Astrocyte (in vitro differentiated cells and primary cell): Measurements from ENCODE around the gene C13orf42.

Experiments used
- EZH2 ChIP-seq: IDR thresholded peaks from 2 replicates; pipeline ENCODE4 v1.6.1; 2012; ENCODE audit warnings: mild to moderate bottlenecking, low read length, inconsistent platforms; ENCODE audit not compliant: insufficient read depth
- TF ChIP-seq, protein P1 (sequence below): IDR thresholded peaks from 2 replicates; pipeline ENCODE4 v1.5.1; 2011; ENCODE audit warnings: low read depth, mild to moderate bottlenecking, inconsistent platforms, low read length, moderate library complexity; ENCODE audit not compliant: insufficient read depth

DNA sequence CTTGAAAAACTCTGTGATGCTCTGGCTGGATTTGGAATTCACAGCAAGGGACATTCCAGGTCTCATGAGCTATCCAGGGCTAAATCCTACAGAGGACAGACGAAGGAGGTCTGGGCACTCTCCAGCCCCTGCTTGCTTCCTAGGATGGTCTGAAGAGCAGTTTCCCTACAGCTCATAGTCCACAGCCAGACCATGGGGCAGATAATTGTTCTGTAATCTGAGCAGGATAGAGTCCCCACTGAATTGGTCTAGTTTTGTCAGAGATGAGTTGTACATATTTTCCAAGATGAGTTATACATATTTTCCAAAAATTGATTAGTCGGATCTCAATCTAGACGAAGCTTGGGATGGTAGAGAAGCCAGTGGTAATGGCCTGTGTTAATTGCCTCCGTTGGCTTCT, 75.6 kb downstream of the C13orf42 start:
- TF ChIP-seq, protein P1, sequence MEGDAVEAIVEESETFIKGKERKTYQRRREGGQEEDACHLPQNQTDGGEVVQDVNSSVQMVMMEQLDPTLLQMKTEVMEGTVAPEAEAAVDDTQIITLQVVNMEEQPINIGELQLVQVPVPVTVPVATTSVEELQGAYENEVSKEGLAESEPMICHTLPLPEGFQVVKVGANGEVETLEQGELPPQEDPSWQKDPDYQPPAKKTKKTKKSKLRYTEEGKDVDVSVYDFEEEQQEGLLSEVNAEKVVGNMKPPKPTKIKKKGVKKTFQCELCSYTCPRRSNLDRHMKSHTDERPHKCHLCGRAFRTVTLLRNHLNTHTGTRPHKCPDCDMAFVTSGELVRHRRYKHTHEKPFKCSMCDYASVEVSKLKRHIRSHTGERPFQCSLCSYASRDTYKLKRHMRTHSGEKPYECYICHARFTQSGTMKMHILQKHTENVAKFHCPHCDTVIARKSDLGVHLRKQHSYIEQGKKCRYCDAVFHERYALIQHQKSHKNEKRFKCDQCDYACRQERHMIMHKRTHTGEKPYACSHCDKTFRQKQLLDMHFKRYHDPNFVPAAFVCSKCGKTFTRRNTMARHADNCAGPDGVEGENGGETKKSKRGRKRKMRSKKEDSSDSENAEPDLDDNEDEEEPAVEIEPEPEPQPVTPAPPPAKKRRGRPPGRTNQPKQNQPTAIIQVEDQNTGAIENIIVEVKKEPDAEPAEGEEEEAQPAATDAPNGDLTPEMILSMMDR: no peak
- no peak for TF ChIP-seq EZH2
